ACC112 (cell line): ENCODE data around the gene SLC49A3.
A peak's percentile ranks its signal among the peaks of the same experiment; 100 is the strongest.

Source experiments
- H2AFZ ChIP-seq: fragments of 200-600 bp; sonication (generic); one replicate; pipeline ENCODE4 v1.6.0; 2017; ENCODE audit warnings: antibody characterized with exemption, low read length; ENCODE audit not compliant: unreplicated experiment
- H3K27ac ChIP-seq: fragments of 200-600 bp; sonication (generic); 2 replicates; pipeline ENCODE4 v1.5.1; 2014; ENCODE audit warnings: low read depth, mild to moderate bottlenecking, antibody characterized with exemption, low read length, moderate library complexity
- H3K27me3 ChIP-seq: fragments of 200-600 bp; sonication (generic); 2 replicates; pipeline ENCODE4 v1.6.1; 2014; ENCODE audit warnings: mild to moderate bottlenecking, antibody characterized with exemption, low read length, moderate library complexity, mixed read lengths; ENCODE audit not compliant: insufficient read depth
- H3K36me3 ChIP-seq: fragments of 200-600 bp; sonication (generic); 2 replicates; pipeline ENCODE4 v1.6.1; 2016; ENCODE audit warnings: mild to moderate bottlenecking, antibody characterized with exemption, low read length, moderate library complexity, mixed read lengths; ENCODE audit not compliant: insufficient read depth
- H3K4me1 ChIP-seq: fragments of 200-600 bp; sonication (generic); one replicate; pipeline ENCODE4 v1.6.1; 2016; ENCODE audit warnings: low read length, mixed read lengths; ENCODE audit not compliant: insufficient read depth, unreplicated experiment, control insufficient read depth
- H3K4me3 ChIP-seq: fragments of 200-600 bp; sonication (generic); 2 replicates; pipeline ENCODE4 v1.5.1; 2014; ENCODE audit warnings: mild to moderate bottlenecking, low read depth, low read length
- H3K79me2 ChIP-seq: fragments of 200-600 bp; sonication (generic); one replicate; pipeline ENCODE4 v1.6.0; 2016; ENCODE audit warnings: low read length; ENCODE audit not compliant: control insufficient read depth, unreplicated experiment, insufficient read depth

Gene SLC49A3

GRCh38 chr4:656436-657337 is 32.3 kb downstream of the SLC49A3 start:
- Histone ChIP-seq H3K4me3 (no peak overlapping the region), H3K36me3 (no peaks in the 10 kb centered on the region), H3K27ac (no peak overlapping the region), H3K79me2 (no peaks in the 10 kb centered on the region), H3K27me3 (peaks cover 7% of the 10 kb centered on the region; the same call in 1 of the 2 replicates), H3K4me1 (no peaks in the 10 kb centered on the region), H2AFZ (no peak overlapping the region)

DNA sequence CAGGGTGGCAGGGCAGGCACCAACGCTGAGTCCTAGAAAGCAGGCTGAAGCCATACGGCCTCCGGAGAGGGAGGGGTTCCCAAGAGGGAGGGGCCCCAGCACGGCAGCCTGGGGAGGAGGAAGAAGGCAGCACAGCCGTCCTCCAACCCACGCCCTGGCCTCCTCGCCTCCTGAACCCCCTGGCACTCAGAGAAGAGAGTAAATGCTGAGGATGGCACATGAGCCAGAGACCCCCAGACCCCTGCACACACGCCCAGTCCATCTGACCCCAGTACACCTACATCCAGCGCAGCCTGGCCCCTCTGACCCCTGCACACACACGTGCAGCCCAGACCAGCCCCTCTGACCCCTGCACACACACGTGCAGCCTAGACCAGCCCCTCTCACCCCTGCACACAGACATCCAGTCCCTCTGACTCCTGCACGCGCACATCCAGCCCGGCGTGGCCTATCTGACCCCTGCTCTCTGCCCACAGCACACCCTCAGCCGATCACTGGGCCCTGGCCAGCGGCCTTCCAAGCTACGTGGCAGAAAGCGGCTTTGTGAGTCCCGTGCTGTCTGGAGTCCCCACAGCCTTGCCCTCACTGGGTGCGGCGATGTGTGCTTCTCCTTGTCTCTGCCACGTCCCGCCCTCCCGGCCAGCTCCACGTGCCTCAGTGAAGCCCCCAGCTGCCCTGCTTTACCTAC is 33.3 kb downstream of the SLC49A3 start:
- H3K36me3 ChIP-seq = no peaks in the 10 kb centered on the region
- H3K27ac ChIP-seq = no peak overlapping the region
- H3K79me2 ChIP-seq = no peaks in the 10 kb centered on the region
- no peak overlapping the region for H3K4me3 ChIP-seq
- no peak overlapping the region for H2AFZ ChIP-seq
- H3K4me1 ChIP-seq = no peaks in the 10 kb centered on the region
- H3K27me3 ChIP-seq = peaks cover 18% of the 10 kb centered on the region

DNA sequence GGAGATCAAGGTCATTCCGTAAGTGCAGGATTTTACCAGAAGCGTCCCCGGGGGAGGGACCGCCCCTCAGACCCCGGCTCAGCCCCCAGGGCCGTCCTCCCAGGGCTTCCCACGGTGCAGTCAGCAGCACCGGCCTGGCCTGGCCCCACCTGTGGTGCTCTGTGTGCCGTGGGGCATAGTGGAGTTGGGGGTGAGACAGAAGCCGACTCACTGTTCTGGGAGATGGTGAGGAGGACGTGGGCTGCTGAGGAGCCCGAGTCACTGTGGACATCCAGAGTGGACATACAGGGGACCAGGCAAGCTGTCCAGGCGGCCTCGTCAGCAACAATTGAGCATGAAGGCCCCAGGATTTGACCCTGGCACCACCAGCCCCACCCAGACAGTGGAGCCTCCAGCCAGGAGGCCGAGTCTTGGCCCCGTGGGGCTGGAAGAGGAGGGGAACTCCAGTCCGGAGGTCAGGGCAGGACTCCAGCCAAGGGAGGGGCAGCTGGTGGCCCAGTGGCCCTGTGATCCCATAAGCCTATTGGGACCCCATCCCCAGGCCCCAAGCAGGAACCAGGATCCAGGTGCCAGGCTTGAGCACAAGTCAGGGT is 34.0 kb downstream of the SLC49A3 start:
- peaks cover 24% of the 10 kb centered on the region for H3K27me3 ChIP-seq
- H2AFZ ChIP-seq = no peak overlapping the region
- H3K4me1 ChIP-seq = no peaks in the 10 kb centered on the region
- H3K4me3 ChIP-seq = no peak overlapping the region
- no peaks in the 10 kb centered on the region for H3K36me3 ChIP-seq
- no peaks in the 10 kb centered on the region for H3K79me2 ChIP-seq
- H3K27ac ChIP-seq = no peak overlapping the region

GRCh38 chr4:654503-654845 is 34.5 kb downstream of the SLC49A3 start:
- Histone ChIP-seq H2AFZ (no peak overlapping the region), H3K36me3 (no peaks in the 10 kb centered on the region), H3K4me3 (no peak overlapping the region), H3K27me3 (peaks cover 29% of the 10 kb centered on the region), H3K79me2 (no peaks in the 10 kb centered on the region), H3K4me1 (no peaks in the 10 kb centered on the region), H3K27ac (no peak overlapping the region)

GRCh38 chr4:653831-654502 is 35.0 kb downstream of the SLC49A3 start:
- Histone ChIP-seq H3K4me1 (no peaks in the 10 kb centered on the region), H3K27ac (no peak overlapping the region), H3K79me2 (no peaks in the 10 kb centered on the region), H3K27me3 (peaks cover 33% of the 10 kb centered on the region), H2AFZ (no peak overlapping the region), H3K4me3 (no peak overlapping the region), H3K36me3 (no peaks in the 10 kb centered on the region)

- H2AFZ ChIP-seq = no peak overlapping the region
- H3K27me3 ChIP-seq = peaks cover 36% of the 10 kb centered on the region
- no peaks in the 10 kb centered on the region for H3K4me1 ChIP-seq
Observed at GRCh38 chr4:653080-653821, 35.7 kb downstream of the SLC49A3 start.

DNA sequence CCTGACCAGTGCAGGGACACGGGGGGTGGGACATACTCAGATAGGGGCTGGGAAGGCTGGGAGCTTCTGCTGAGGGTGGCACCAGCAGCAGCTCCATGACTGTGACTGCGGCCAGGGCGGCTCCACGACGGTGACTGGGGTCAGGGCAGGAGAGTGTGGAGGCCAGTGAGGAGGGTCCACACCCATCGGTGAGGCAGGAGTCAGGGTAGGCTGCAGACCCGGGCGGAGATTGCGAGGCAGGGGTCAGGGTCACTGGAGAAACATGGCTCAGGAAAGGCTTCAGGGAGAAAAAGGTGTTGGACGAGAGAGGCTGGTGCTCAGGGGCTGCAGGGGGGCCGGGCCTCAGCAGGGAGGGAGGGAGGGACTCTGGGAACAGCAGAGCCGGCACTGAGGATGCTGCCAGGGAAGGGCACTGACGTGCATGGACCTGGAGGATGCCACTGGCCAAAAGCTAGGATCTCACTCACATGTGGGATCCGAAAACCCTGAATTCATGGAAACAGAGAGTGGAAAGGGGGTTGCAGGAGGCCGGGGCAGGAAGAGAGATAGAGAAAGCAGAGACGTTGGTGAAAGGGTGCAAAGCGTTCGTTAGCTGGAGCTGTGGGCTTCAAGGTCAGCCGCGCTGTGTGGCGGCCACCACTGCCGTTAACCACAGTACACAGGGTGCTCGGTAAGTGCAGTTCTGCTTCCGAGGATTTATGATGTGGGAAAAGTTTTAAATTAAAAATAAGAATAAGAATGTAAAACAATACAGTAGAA is 36.9 kb downstream of the SLC49A3 start:
- no peak overlapping the region for H3K4me3 ChIP-seq
- H3K79me2 ChIP-seq = no peaks in the 10 kb centered on the region
- H3K4me1 ChIP-seq = no peaks in the 10 kb centered on the region
- no peak overlapping the region for H2AFZ ChIP-seq
- no peaks in the 10 kb centered on the region for H3K36me3 ChIP-seq
- peaks cover 42% of the 10 kb centered on the region for H3K27me3 ChIP-seq
- H3K27ac ChIP-seq = no peak overlapping the region

More at GRCh38 chr4:653080-653821, 35.7 kb downstream of the SLC49A3 start:
- H3K36me3 ChIP-seq = no peaks in the 10 kb centered on the region
- no peak overlapping the region for H3K27ac ChIP-seq
- H3K4me3 ChIP-seq = no peak overlapping the region
- H3K79me2 ChIP-seq = no peaks in the 10 kb centered on the region

- no peaks in the 10 kb centered on the region for H3K36me3 ChIP-seq
- no peak overlapping the region for H3K27ac ChIP-seq
- no peak overlapping the region for H2AFZ ChIP-seq
- H3K79me2 ChIP-seq = no peaks in the 10 kb centered on the region
- peak overlapping the region; percentile 51; the same call in 1 of the 2 replicates for H3K4me3 ChIP-seq
- peaks cover 51% of the 10 kb centered on the region for H3K27me3 ChIP-seq
- H3K4me1 ChIP-seq = no peaks in the 10 kb centered on the region
Observed at GRCh38 chr4:650951-651883, 37.7 kb downstream of the SLC49A3 start.

DNA sequence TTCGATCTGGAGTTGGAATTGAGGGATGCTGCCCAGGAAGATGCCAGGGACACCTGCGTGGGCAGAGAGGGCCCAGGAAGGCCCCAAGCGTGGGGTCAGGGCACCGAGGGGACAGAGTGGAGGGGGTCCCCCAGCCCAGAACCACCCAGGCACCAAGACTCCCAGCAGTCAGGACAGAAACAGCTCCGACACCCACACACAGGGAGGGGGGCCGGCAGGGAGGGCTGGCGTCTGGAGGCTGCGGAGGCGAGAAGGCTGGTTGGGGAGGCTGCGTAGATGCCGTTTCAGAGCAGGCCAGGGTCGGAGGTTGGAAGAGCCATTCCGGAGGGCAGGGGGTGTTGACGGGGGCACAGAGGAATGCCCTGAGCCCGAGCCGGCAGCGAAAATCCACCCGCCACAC is 38.5 kb downstream of the SLC49A3 start:
- Histone ChIP-seq H3K4me3 (no peak overlapping the region), H2AFZ (no peak overlapping the region), H3K79me2 (no peaks in the 10 kb centered on the region), H3K36me3 (no peaks in the 10 kb centered on the region), H3K27me3 (peaks cover 55% of the 10 kb centered on the region), H3K4me1 (no peaks in the 10 kb centered on the region), H3K27ac (no peak overlapping the region)
